Keratinocyte (primary cell): ENCODE data around the gene DNAJC9. TPM values are rescaled to one million over a fixed set of nuclear protein-coding genes. Genes with fewer than 3 reads are reported as not detected.

Source experiments
- DNase-seq: peaks from one replicate; pipeline ENCODE4 v3.0.0-alpha.2; 2011; ENCODE audit warnings: low read depth, missing footprints, low spot score
- FAIRE-seq: peaks from 2 replicates; lab custom pipeline; 2011; peaks lifted over from hg19 to GRCh38; lab: Jason Lieb, UNC
- H2AFZ ChIP-seq: 2 replicates; pipeline ENCODE4 v1.6.0; 2012; ENCODE audit warnings: low read length, control low read depth, inconsistent platforms; ENCODE audit not compliant: control insufficient read depth
- H3K27ac ChIP-seq: 2 replicates; pipeline ENCODE4 v1.5.1; 2011; ENCODE audit warnings: low read length; ENCODE audit not compliant: control insufficient read depth, insufficient read depth
- H3K27me3 ChIP-seq: 3 replicates; pipeline ENCODE4 v1.6.0; 2011; ENCODE audit warnings: low read length; ENCODE audit not compliant: control insufficient read depth, insufficient read depth; ENCODE audit errors: extremely low read depth
- H3K36me3 ChIP-seq, 2 experiments: 2 replicates in 1 of 2; 3 replicates in 1 of 2; pipeline ENCODE4 v1.5.1; 2011; ENCODE audit warnings: low read length in 2 of 2, mild to moderate bottlenecking in 1 of 2; ENCODE audit not compliant: control insufficient read depth in 2 of 2, insufficient read depth in 2 of 2; ENCODE audit errors: extremely low read depth in 1 of 2
- H3K4me1 ChIP-seq: 3 replicates; pipeline ENCODE4 v1.5.1; 2011; ENCODE audit warnings: low read length; ENCODE audit not compliant: control insufficient read depth, insufficient read depth; ENCODE audit errors: extremely low read depth
- H3K4me2 ChIP-seq: 3 replicates; pipeline ENCODE4 v1.6.0; 2011; ENCODE audit warnings: low read depth, low read length; ENCODE audit not compliant: control insufficient read depth, insufficient read depth; ENCODE audit errors: extremely low read depth
- H3K4me3 ChIP-seq, 3 experiments: fragments of 200-600 bp in 1 of 3; sonication (generic) in 1 of 3; 2 replicates in 2 of 3; 3 replicates in 1 of 3; pipeline ENCODE4 v1.5.1; 2011 to 2016; ENCODE audit warnings: low read length in 3 of 3, mild to moderate bottlenecking in 3 of 3, control low read depth in 2 of 3, inconsistent platforms in 1 of 3, low read depth in 1 of 3, mixed read lengths in 1 of 3, mixed run types in 1 of 3, moderate library complexity in 1 of 3; ENCODE audit not compliant: control insufficient read depth in 2 of 3, insufficient read depth in 2 of 3; ENCODE audit errors: extremely low read depth in 1 of 3
- H3K79me2 ChIP-seq: 2 replicates; pipeline ENCODE4 v1.6.0; 2012; ENCODE audit warnings: low read length; ENCODE audit not compliant: control insufficient read depth, insufficient read depth
- H3K9ac ChIP-seq: 3 replicates; pipeline ENCODE4 v1.6.0; 2011; ENCODE audit warnings: low read length; ENCODE audit not compliant: control insufficient read depth, insufficient read depth; ENCODE audit errors: extremely low read depth
- H3K9me1 ChIP-seq: 3 replicates; pipeline ENCODE4 v1.6.0; 2011; ENCODE audit warnings: low read length; ENCODE audit not compliant: control insufficient read depth, insufficient read depth; ENCODE audit errors: extremely low read depth
- H3K9me3 ChIP-seq: 2 replicates; pipeline ENCODE4 v1.5.1; 2012; ENCODE audit warnings: low read depth, low read length; ENCODE audit not compliant: control insufficient read depth
- H4K20me1 ChIP-seq: 3 replicates; pipeline ENCODE4 v1.6.0; 2011; ENCODE audit warnings: low read length; ENCODE audit not compliant: control insufficient read depth, insufficient read depth; ENCODE audit errors: extremely low read depth
- EZH2 ChIP-seq: IDR thresholded peaks from one replicate; pipeline ENCODE4 v1.6.1; 2012; ENCODE audit warnings: inconsistent platforms, mild to moderate bottlenecking, low read length, moderate library complexity
- dilution Hi-C: fragments of 300-500 bp; cut with MboI; formaldehyde crosslinking; loops from one replicate; pipeline ENCODE4 v1.7.0; 2020; ENCODE audit warnings: low sequenced_read_pairs; ENCODE audit not compliant: extremely low pct_ligation_motif_present
- polyA plus RNA-seq, 5 experiments: library from polyadenylated mRNA; depleted of rRNA in 3 of 5; stranded (reverse) in 3 of 5; stranded (forward) in 1 of 5; unstranded in 1 of 5; fragments of >200 nt; gene quantifications; 1 replicate in 1 of 5; 2 replicates in 3 of 5; 3 replicates in 1 of 5; pipeline versions ENCODE4 v1.2.1 to v1.2.3, GENCODE V29; 2011 to 2012; ENCODE audit warnings: missing spikeins in 2 of 5, low read depth in 1 of 5, low replicate concordance in 1 of 5
- TF ChIP-seq, protein P1 (sequence below), 3 experiments: IDR thresholded peaks in 1 of 3; conservative IDR thresholded peaks in 1 of 3; optimal IDR thresholded peaks in 1 of 3; 2 replicates in 2 of 3; 3 replicates in 1 of 3; pipeline versions ENCODE3 to v1.5.1; 2011; ENCODE audit warnings: low read length in 3 of 3, mild to moderate bottlenecking in 3 of 3, moderate library complexity in 2 of 3, control low read depth in 1 of 3, inconsistent platforms in 1 of 3; ENCODE audit not compliant: insufficient read depth in 2 of 3; ENCODE audit errors: extremely low read depth in 1 of 3

Gene DNAJC9
- polyA plus RNA-seq, 1 donor (not counting 4 experiments of a cell fraction or from before 2014, with no cell fraction given): 23.3 TPM

DNA sequence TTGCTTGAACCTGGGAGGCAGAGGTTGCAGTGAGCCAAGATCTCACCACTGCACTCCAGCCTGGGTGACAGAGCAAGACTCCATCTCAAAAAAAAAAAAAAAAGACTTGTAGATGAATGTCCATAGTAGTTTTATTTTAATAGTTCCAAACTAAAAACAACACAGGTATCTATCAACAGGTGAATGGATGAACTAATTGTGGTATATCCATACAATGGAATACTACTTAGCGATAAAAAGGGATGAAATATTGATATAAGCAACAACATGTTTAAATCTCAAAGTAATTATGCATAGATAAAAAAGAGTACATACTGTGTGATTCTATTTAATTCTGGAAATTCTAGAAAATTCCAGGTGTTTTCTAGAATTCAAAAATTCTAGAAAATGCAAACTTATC lies 42.9 kb upstream of the DNAJC9 start:
- Histone ChIP-seq H3K4me2 (no peak overlapping the region), H3K36me3 (no peaks in the 10 kb centered on the region), H3K4me1 (no peaks in the 10 kb centered on the region), H4K20me1 (no peaks in the 10 kb centered on the region), H3K4me3 (no peak overlapping the region), H3K9me3 (no peaks in the 10 kb centered on the region), H3K9ac (no peak overlapping the region), H3K27me3 (no peaks in the 10 kb centered on the region), H2AFZ (no peak overlapping the region), H3K9me1 (no peaks in the 10 kb centered on the region), H3K79me2 (no peaks in the 10 kb centered on the region), H3K27ac (no peak overlapping the region)
- DNase-seq: no peak
- no peak for FAIRE-seq
- dilution Hi-C loops: no loop called here
- TF ChIP-seq EZH2: no peak
- TF ChIP-seq, protein P1, sequence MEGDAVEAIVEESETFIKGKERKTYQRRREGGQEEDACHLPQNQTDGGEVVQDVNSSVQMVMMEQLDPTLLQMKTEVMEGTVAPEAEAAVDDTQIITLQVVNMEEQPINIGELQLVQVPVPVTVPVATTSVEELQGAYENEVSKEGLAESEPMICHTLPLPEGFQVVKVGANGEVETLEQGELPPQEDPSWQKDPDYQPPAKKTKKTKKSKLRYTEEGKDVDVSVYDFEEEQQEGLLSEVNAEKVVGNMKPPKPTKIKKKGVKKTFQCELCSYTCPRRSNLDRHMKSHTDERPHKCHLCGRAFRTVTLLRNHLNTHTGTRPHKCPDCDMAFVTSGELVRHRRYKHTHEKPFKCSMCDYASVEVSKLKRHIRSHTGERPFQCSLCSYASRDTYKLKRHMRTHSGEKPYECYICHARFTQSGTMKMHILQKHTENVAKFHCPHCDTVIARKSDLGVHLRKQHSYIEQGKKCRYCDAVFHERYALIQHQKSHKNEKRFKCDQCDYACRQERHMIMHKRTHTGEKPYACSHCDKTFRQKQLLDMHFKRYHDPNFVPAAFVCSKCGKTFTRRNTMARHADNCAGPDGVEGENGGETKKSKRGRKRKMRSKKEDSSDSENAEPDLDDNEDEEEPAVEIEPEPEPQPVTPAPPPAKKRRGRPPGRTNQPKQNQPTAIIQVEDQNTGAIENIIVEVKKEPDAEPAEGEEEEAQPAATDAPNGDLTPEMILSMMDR (optimal IDR thresholded peaks at IDR 0.05 in 1 of 3, IDR thresholded peaks at IDR 0.05 in 1 of 3, conservative IDR thresholded peaks at IDR 0.05 in 1 of 3; ENCODE audit: extremely low read depth in 1 of 3, insufficient read depth in 2 of 3, low read length in 3 of 3): no peak

GRCh38 chr10:73287441-73287840 lies 40.4 kb upstream of the DNAJC9 start:
- H3K9ac ChIP-seq: no peak overlapping the region
- no peak overlapping the region for H2AFZ ChIP-seq
- H3K27me3 ChIP-seq: no peaks in the 10 kb centered on the region
- TF ChIP-seq, protein P1 (optimal IDR thresholded peaks at IDR 0.05 in 1 of 3, IDR thresholded peaks at IDR 0.05 in 1 of 3, conservative IDR thresholded peaks at IDR 0.05 in 1 of 3; ENCODE audit: extremely low read depth in 1 of 3, insufficient read depth in 2 of 3, low read length in 3 of 3): no peak
- no peak overlapping the region for H3K4me2 ChIP-seq
- H3K27ac ChIP-seq: no peak overlapping the region
- dilution Hi-C loops: no loop called here
- no peak overlapping the region for H3K4me3 ChIP-seq
- no peaks in the 10 kb centered on the region for H4K20me1 ChIP-seq
- H3K36me3 ChIP-seq: no peaks in the 10 kb centered on the region
- no peak for FAIRE-seq
- H3K4me1 ChIP-seq: no peaks in the 10 kb centered on the region
- no peaks in the 10 kb centered on the region for H3K79me2 ChIP-seq
- H3K9me1 ChIP-seq: no peaks in the 10 kb centered on the region
- no peaks in the 10 kb centered on the region for H3K9me3 ChIP-seq
- no peak for DNase-seq
